ENCODE measurements around the gene SKA3. TPM values are rescaled to one million over a fixed set of nuclear protein-coding genes. Genes with fewer than 3 reads are reported as not detected.

The SKA3 gene
- total RNA-seq = 11.9 TPM

DNA sequence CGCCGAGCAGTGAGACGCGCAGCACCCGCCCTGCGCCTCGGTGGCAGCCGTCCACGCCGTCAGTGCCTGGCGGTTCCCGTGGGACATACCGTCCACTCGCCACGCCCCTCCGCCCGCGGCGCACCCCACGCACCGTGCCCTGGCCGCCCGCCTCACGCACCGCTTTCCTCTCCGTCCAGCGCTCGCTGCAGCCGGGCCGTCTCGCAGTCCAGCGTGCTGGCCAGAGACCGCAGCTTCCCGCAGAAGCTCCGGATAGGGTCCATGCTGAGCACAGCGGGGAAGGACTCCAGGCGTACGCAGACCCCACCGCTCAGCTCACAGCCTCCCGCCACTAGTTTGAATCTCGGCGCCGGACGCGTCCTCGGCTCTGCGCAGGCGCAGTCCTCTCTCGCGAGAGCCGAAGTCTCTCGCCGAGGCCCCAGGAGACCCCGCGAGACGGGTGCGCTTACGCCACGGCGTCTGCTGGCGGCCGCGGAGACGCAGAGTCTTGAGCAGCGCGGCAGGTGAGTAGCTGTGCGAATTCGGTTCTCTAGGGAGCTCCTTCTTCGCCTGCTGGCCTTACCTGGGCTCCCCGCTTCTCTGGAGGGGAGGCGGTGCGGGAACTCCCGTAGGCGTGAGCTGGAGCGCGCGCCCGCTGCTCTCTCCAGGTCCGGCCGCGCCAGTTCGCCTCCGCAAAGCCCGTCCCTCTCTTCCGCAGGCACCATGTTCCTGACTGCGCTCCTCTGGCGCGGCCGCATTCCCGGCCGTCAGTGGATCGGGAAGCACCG, at the start of gene SKA3, which contains the start of gene MRPL57:
Gene SKA3, minus strand, starts transcription at position 338 of the 767 bp plus-strand sequence. Its CDS starts 75 bp downstream, at position 263.
Gene MRPL57, plus strand, starts transcription at position 444 of the 767 bp plus-strand sequence. Its CDS starts 259 bp downstream, at position 703.

Small RNA genes lying within 50 kb of the gene (small RNA-seq; reads per million reads assigned to genes)
- not detected for gene AL158032.1 (ENCODE audit: low replicate concordance)
- 7.5 reads per million, percentile 89 among the genes with 10 or more reads in this experiment for gene RF00086 (ENCODE audit: low replicate concordance)
- gene RF02116 (ENCODE audit: low replicate concordance) = not detected

Other genes starting within 250 kb of the SKA3 start
- 3.1 TPM for gene LATS2, start 115.0 kb downstream of the SKA3 start, total RNA-seq
- 40.4 TPM for gene SAP18, start 36.4 kb downstream of the SKA3 start, total RNA-seq
- gene MRPL57, start 106 bp upstream of the SKA3 start, total RNA-seq = 16.6 TPM

Data from parietal lobe (tissue), 2 donors.